Fibroblast of the conjunctiva (primary cell): ENCODE measurements around the gene ARSB.
A peak's percentile ranks its signal among the peaks of the same experiment; 100 is the strongest.

Source experiments
- DNase-seq: peaks from one replicate; pipeline ENCODE4 v3.0.0-alpha.2; 2010; ENCODE audit warnings: low read depth

Gene ARSB

GRCh38 chr5:78985116-78985724 is at the start of gene ARSB:
TSS of gene ARSB (minus strand) at chr5:78985310. CDS start at chr5:78985248, 62 bp downstream.
- peak; percentile 8 for DNase-seq

GRCh38 chr5:79032782-79033181 is 47.7 kb upstream of the ARSB start:
- DNase-seq, result no peak

DNA sequence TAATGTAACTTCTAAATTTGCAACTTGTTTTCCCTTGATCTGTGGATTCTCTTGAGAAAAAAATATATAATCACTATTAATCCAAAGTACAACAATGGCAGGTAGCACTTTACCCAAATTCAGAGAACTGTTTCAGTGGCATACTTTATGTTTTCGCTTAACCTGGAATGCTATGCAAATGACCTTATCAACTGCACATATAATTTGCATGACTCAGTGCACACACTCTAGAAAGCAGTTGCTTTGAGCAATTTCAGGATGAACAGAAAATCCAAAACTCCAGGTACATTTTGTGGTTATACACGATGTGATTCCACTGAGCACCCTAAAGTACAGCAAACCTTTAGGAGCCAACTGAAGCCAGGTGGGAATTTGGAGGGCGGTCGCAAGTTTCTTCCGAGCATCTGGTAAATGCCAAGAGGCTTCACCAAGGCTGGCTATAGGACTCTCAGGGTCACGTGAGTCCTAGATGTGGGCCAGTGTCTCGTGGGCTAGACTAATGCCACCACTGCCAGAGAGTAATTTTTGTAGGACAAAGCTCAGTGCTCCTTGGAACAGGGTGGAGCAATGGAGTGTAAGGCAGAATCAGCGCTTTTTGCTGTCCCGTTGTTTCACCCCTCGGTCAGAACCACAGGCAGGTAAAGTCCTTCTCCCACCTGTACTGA is 47.1 kb upstream of the ARSB start:
- no peak for DNase-seq

DNA sequence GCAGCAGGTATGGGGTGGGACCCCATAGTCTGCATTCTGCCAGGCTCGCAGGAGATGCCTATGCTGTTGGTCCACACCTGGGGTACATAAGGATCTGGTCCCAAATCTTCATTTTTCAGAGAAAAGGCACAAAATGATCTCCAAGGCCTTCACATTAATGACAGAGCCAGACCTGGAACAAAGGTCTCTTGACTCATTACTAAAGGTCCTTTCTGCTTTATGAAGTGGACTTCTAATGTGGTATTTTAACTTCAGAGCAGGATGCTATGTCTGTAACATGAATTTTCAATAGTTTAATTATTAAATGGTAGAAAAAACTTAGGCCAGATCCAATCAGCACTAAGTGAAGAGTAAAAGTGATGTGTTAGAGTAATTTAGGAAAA is 46.4 kb upstream of the ARSB start:
- no peak for DNase-seq

DNA sequence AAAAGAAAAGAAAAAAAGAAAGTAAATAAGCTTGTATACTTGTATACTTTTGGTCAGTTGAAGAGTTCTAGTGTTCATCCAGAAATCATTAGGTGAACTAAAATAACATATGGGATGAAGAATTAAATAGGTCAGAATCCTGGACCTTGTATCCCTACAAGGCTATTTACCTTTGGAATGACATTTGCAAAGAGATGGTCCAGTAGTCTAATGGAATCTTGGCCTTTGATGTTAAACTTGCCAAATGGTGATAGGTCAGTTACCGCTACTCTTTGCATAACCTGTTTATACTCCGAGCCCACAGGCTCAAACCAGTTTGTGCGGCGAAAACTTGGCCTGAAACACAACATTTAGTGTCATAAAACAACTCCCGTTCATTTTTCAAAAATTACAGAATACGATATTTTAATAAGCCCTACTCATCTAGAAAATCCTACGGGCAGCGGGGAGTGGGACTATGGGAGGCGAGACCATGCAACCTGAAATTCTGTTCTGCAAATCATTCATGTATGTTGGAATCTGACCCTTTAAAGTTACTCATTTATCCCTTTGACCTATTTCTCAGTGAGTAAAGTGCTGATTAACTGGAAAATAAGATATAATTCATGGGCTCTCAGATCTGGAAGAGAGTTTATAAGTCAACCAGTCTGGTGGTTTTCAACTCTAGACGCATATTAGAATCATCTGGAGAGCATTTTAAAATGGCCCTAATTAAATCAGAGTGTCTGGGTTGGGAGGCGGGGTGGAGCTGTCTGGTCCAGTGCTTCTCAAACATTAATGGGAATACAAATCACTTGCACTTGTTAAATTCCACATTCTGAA is 45.8 kb upstream of the ARSB start:
- no peak for DNase-seq

DNA sequence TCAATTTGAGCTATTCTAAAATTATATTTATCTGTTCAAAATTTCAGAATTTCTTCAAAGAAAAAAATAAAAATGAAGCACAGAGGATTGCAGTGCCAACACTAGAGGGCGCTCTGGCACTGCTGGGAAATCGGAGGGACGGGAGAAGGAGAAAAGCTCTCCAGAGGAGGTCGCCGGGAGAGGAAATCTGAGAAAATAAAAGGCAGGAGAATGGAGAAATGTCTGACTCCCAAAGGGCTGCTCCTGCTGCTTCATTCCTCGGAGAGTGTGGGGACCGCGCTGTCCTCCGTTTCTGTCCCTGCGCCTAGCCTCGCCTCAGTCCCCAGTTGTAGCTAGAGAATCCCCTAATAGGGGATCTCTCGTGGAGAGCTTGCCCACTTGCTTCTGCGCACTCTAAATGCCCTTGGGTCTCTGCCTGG is 40.0 kb upstream of the ARSB start:
- peak; percentile 47 for DNase-seq

- no peak for DNase-seq
Observed at GRCh38 chr5:79023947-79024346, 38.8 kb upstream of the ARSB start.

- no peak for DNase-seq
Observed at GRCh38 chr5:79023348-79023747, 38.2 kb upstream of the ARSB start.

- DNase-seq, result no peak
Observed at GRCh38 chr5:79022771-79023170, 37.7 kb upstream of the ARSB start.

GRCh38 chr5:79021753-79022152 is 36.6 kb upstream of the ARSB start:
- no peak for DNase-seq

DNA sequence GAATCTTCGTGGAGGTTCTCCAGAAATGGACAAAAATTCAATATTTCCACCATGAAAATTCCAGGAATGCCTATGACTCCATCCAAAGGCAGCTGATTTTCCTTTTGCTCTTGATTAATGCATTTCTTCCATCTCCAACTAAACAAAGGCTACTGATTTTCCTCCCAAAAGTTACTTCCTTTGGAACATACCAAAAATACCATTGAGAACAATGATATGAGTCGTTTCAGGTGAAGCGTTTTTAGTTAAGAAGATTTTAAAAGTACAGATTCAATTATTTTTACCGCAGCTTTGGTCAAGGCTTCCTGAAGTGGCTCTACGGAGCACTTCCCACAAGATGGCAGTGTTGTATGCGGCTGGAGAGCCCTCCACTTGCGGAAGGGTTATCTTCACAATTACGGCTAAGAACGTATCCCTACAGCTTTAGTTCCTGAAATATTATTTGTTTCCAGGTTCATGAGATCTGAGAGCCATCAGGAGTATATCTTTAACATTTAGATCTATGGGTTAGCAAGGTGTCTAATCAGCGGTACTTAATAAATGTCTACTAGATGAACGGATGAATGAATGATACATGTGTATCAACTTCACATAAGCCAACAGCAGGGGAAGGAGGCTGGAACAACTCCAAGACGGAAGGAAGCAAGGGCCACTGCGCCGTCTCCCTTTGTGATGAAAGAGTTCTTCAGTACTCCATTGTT is 35.9 kb upstream of the ARSB start:
- DNase-seq, result peak; percentile 56

DNA sequence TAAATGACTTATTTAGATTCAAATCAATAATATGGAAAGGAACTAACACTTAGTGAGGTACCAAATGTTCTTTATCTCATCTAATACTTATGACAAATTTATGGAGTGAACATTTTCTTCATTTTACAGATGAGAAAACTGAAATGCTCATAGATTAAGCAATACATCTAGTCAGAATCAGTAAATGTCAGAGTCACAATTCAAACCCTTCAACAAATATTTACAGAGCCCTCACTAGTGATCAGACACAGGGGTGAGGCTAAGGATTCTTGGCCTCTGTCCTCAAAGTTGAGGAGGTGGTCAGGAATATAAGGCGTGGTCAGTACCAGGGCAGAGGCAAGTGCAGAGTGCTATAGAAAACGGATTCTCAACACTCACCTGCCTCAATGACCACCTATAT is 29.5 kb upstream of the ARSB start:
- DNase-seq, result no peak

- no peak for DNase-seq
Observed at GRCh38 chr5:79011869-79012268, 26.8 kb upstream of the ARSB start.

- DNase-seq, result no peak
Observed at GRCh38 chr5:79011219-79011836, 26.2 kb upstream of the ARSB start.

GRCh38 chr5:79008362-79008761 is 23.3 kb upstream of the ARSB start:
- DNase-seq, result no peak

GRCh38 chr5:79007872-79008271 is 22.8 kb upstream of the ARSB start:
- no peak for DNase-seq

DNA sequence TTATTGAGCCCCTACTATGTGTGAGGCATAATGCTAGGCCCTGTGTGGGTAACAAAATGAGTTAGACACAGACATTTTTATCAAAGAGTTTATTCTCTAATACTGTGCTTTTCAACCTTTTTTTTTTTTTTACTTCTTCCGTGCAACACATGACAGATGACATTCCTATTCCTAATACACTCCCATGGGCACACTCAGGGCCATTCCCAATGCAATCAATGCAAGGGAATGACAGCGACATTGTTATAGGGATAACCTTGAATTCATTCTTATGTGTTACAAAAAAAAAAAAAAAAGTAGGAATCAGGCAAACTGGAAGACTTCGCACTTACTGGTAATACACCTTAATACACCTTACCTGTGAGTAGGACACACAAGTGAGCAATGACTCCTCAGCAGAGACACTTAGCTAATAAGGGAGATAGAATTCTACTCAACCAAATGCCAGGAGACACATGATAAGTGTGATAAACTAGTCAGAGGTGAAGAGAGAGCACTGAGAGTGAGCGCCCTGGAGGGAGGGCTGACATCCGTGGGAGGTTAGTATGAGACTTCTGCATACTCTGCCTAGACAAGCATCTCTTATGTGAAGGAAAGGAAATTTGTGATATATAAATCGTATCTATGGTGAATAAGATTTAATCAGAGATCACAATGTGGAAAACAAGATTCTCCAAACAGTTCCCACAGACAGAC is 21.0 kb upstream of the ARSB start:
- no peak for DNase-seq

GRCh38 chr5:79005151-79005550 is 20.0 kb upstream of the ARSB start:
- no peak for DNase-seq

GRCh38 chr5:79002374-79002773 is 17.3 kb upstream of the ARSB start:
- no peak for DNase-seq

- no peak for DNase-seq
Observed at GRCh38 chr5:79001471-79001870, 16.4 kb upstream of the ARSB start.

GRCh38 chr5:78997090-78997489 is 12.0 kb upstream of the ARSB start:
- DNase-seq, result no peak
